Activated T-cell treated with anti-CD3 and anti-CD28 coated beads, Interleukin-2, amount 50 U/mL, for 4 hours (primary cell): Measurements from ENCODE around the gene ANO6. TPM values are rescaled to one million over a fixed set of nuclear protein-coding genes. Genes with fewer than 3 reads are reported as not detected.
A peak's percentile ranks its signal among the peaks of the same experiment; 100 is the strongest.
"Not testable (repeated sequence)": the region's sequence is repeated elsewhere in the genome, so short reads cannot be mapped to it uniquely, and the experiment has no call there.

Experiments
- ATAC-seq, 2 donors: fragments of 200-7000 bp; cut with Tn5 transposase; one replicate each; pipeline ENCODE4 v1.10.0; 2021
- DNase-seq: peaks from one replicate; pipeline ENCODE4 v3.0.0-alpha.2; 2020
- H3K27me3 Mint-ChIP-seq: one replicate; pipeline ENCODE4 v1.8.0; 2021; ENCODE audit warnings: low read depth, mixed read lengths
- H3K36me3 Mint-ChIP-seq: one replicate; pipeline ENCODE4 v1.8.0; 2022; ENCODE audit warnings: mixed read lengths; ENCODE audit not compliant: insufficient read depth
- H3K4me1 Mint-ChIP-seq: one replicate; pipeline ENCODE4 v1.8.0; 2021; ENCODE audit warnings: low read depth, mixed read lengths
- H3K4me3 Mint-ChIP-seq: one replicate; pipeline ENCODE4 v1.8.0; 2021; ENCODE audit warnings: mild to moderate bottlenecking, moderate library complexity, mixed read lengths
- H3K9me3 Mint-ChIP-seq: one replicate; pipeline ENCODE4 v1.8.0; 2021; ENCODE audit warnings: mixed read lengths
- total RNA-seq, 3 donors: library from RNA; stranded (reverse); gene quantifications; one replicate each; pipeline ENCODE4 v1.2.1, GENCODE V29; 2021

The ANO6 gene
- total RNA-seq, 3 donors from 2014 or later = 13.6 to 18.5 (median 16.3) TPM

DNA sequence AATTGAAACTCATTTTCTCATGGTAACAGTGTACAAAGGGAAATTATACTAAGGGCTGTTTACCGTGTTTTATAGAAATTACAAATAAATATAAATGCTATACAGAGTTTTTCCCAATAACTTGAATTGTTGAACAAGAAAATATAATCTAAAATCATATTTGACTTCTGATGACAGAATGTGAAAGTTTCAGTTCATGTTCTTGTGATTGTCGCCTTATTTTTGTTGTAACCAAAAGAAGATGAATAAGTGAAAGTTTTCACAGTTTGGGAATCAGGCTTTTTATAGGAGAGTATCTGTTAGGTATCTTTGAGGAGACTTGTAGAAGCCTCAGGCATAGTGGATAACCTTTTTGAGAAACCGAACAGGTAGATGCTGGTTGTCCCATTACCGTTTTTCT lies 28.1 kb downstream of the ANO6 start:
- Mint-ChIP-seq H3K4me1 (peaks cover 36% of the 10 kb centered on the region), H3K27me3 (no peaks in the 10 kb centered on the region), H3K4me3 (no peak overlapping the region), H3K9me3 (no peaks in the 10 kb centered on the region), H3K36me3 (no peaks in the 10 kb centered on the region)
- ATAC-seq = no peak
- no peak for DNase-seq

DNA sequence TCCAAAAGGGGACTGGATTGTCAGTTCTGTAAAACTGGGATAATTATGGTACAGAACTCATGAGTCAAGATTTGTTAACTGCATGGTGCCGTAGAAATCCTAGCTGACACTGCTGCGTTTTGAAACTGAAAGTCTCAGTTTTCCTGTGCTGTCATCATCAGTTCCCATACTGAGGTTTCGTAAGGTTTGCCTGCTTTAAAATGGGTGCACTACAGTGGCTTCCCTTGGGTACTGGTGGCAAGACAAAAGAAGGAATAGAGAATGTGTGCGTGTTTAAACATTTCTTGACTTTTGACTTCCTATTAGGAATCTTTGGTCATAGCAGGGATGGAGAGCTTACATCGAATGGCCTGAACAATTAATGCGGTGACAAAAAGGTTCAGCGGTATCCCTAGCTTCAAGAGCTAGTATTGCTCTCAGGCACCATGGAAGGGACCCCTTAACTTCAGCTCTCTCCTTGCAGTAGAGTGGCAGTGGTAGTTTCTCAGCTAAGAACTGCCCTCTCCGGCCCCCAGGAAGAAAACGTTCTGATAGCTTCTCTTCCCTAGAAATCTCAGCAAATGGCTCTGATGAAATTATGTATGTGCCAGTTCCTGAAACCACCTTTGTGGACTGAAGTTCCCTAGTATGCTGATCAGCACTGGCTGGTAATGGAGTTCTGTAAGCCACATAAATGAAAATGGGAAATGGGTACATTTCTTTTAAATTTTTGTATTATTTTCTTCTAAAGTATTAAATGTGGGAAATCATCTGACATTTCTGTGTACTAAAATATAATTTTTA lies 28.9 kb downstream of the ANO6 start:
- no peaks in the 10 kb centered on the region for H3K9me3 Mint-ChIP-seq
- H3K4me3 Mint-ChIP-seq = peak overlapping the region; percentile 27
- no peak for DNase-seq
- ATAC-seq = peak in 1 of 2 donors; percentile 75
- peaks cover 31% of the 10 kb centered on the region for H3K4me1 Mint-ChIP-seq
- no peaks in the 10 kb centered on the region for H3K27me3 Mint-ChIP-seq
- H3K36me3 Mint-ChIP-seq = no peaks in the 10 kb centered on the region

DNA sequence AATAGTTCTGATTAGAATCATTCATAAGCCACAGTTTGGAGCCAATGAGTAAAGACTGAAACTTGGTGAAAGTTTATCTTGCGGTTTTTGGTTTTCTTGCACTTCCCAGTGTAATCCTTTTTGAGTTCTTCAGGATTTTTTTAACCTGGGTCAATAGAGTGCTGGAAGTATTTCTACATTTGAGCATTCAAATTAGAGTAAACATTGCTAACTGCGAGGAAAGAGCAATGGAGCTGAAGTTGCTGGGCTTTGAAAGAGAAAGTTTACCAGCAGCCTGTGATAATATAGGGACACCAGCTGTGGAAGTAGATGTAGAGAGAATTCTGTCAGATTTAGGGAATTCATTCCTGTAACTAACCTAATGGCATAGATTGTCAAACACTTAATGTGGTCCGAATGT lies 30.3 kb downstream of the ANO6 start:
- no peak overlapping the region for H3K4me3 Mint-ChIP-seq
- no peaks in the 10 kb centered on the region for H3K36me3 Mint-ChIP-seq
- H3K27me3 Mint-ChIP-seq = no peaks in the 10 kb centered on the region
- ATAC-seq (no peak), DNase-seq (no peak)
- H3K9me3 Mint-ChIP-seq = no peaks in the 10 kb centered on the region
- H3K4me1 Mint-ChIP-seq = peaks cover 26% of the 10 kb centered on the region

DNA sequence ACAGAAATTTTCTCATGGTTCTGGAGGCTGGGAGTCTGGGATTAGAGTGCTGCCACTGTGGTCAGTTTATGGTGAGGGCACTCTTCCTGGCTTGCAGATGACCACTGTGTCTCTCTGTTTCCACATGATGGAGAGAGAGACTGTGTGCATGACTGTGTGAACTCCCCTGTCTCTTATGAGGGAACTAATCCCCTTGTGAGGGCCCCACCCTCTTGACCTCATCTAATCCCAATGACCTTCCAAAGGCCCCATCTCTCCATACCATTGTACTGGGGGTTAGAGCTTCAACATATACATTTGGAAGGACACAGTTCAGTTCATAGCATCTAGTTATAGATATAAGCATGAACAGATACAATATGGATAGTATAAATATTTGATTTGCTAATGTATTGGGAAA lies 31.7 kb downstream of the ANO6 start:
- Mint-ChIP-seq H3K27me3 (no peaks in the 10 kb centered on the region), H3K36me3 (no peaks in the 10 kb centered on the region), H3K4me3 (no peak overlapping the region), H3K4me1 (peaks cover 26% of the 10 kb centered on the region), H3K9me3 (no peaks in the 10 kb centered on the region)
- ATAC-seq (no peak), DNase-seq (no peak)

DNA sequence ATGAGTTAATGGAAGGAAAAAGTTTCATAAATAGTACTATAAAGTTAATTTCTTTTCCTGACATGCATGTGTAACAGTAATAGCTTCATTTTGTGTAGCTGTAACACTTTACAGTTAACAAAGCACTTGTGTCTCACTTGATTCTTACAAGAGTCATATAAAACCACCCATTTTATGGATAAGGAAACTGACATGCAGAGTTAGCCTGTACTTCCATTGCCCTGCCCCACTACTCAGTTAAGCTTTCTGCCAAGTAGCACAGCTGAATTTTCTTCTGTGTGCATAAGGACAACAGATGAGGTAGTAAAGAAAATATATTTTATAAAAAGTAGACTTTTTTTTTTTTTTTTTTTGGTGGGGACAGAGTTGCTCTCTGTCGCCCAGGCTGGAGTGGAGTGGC lies 32.2 kb downstream of the ANO6 start:
- DNase-seq = no peak
- no peak for ATAC-seq
- H3K9me3 Mint-ChIP-seq = no peaks in the 10 kb centered on the region
- H3K36me3 Mint-ChIP-seq = no peaks in the 10 kb centered on the region
- H3K4me1 Mint-ChIP-seq = peaks cover 26% of the 10 kb centered on the region
- H3K27me3 Mint-ChIP-seq = no peaks in the 10 kb centered on the region
- H3K4me3 Mint-ChIP-seq = no peak overlapping the region

DNA sequence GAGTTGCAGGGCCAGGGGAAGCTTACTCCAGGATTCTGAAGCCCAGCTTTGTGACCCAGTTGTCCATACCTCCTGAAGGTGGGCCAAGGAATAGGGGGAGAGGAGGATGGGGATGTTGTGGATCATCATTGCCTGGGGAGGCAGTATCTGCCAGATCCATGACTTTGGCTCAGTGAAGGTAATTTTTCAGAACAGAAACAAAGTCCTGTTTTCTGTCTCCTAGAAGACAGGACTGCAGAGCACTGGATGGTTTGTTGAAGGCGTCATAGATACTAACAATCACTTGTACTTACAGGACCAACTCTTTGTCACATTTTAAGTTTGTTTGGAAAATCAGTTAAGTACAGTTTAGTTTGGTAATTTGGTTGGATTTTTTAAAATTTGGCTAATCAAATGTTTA lies 38.4 kb downstream of the ANO6 start:
- no peak overlapping the region for H3K4me3 Mint-ChIP-seq
- H3K4me1 Mint-ChIP-seq = peaks cover 23% of the 10 kb centered on the region
- ATAC-seq (no peak), DNase-seq (no peak)
- peaks cover 7% of the 10 kb centered on the region for H3K36me3 Mint-ChIP-seq
- H3K9me3 Mint-ChIP-seq = no peaks in the 10 kb centered on the region
- no peaks in the 10 kb centered on the region for H3K27me3 Mint-ChIP-seq

DNA sequence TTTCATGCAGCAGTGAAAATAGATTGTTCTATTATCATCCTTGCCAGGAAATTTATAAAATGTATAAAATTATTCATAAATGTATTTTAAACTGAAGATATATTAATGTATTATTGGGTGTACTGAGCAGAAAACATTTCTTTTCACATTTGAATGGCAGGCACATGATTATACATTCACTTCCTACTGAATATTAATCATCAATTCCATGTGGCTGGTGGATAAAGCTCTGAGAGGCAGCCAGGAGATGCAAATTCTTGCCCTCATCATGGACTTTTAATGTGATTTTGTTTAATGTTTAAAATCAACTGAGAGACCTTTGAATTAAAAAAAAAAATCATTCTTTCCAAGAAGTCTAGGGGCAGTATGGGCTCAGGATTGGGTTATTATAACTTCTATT lies 40.8 kb downstream of the ANO6 start:
- peaks cover 15% of the 10 kb centered on the region for H3K36me3 Mint-ChIP-seq

DNA sequence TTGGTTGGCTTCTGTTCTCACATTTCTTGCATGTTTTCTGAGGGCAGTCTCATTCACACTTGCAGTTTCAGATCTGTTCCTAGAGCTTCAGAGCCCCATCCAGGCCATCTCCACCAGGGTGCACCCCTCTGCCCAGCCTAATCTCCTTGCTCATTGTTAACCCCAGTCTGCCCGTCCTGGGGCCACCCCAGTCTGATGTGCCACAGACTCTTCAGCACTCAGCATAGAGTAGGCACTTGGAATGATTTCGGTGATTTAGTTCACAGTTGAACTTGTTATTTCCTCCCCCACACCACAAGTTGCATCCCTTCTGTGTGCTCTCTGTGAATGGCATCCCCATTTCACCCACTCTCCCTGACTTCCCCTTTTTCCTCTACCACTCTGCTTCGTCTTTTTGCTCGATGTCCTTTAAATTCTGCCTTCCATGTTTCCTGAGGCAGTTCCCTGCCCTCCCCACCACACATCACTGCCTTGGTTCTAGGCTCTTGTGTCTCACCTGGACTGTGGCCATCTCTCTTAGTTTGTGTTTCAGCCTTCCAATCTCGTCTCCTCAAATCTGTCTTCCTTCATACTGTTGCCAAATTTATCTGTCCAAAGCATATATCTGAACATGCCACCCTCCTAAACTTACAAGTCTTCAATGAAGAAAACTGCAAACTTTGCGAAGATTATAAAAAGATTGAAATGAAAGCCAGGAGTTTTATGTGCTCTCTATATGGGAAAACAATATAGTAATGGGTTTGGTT lies 41.5 kb downstream of the ANO6 start:
- no peaks in the 10 kb centered on the region for H3K9me3 Mint-ChIP-seq
- peaks cover 33% of the 10 kb centered on the region for H3K4me1 Mint-ChIP-seq
- no peaks in the 10 kb centered on the region for H3K27me3 Mint-ChIP-seq
- no peak overlapping the region for H3K4me3 Mint-ChIP-seq
- H3K36me3 Mint-ChIP-seq = peaks cover 19% of the 10 kb centered on the region
- no peak for ATAC-seq
- no peak for DNase-seq

More for the DNA sequence above, 40.8 kb downstream of the ANO6 start:
- no peaks in the 10 kb centered on the region for H3K9me3 Mint-ChIP-seq
- ATAC-seq (no peak), DNase-seq (no peak)
- H3K4me1 Mint-ChIP-seq = peaks cover 33% of the 10 kb centered on the region
- no peak overlapping the region for H3K4me3 Mint-ChIP-seq
- H3K27me3 Mint-ChIP-seq = no peaks in the 10 kb centered on the region

DNA sequence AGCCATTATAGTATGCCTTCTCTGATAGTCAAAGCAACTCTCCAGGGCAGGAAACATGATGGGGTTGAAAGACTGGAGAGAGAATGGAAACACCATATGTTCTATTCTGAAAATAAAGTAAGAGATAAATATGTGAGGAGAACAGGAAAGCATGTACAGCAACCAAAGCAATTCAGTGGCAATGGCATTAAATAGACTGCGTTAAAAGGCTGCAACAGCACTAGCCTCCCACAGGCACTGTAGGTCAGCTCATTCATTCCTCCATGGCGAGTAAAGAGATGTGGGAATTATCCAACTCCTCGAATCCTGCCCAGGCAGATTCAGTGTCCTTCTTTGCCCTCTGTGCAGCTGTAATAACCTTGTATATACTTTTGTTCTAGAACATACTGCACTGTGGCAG lies 43.8 kb downstream of the ANO6 start:
- ATAC-seq = no peak
- Mint-ChIP-seq H3K4me3 (no peak overlapping the region), H3K36me3 (peaks cover 24% of the 10 kb centered on the region), H3K9me3 (no peaks in the 10 kb centered on the region), H3K4me1 (peaks cover 34% of the 10 kb centered on the region), H3K27me3 (no peaks in the 10 kb centered on the region)
- DNase-seq = no peak

DNA sequence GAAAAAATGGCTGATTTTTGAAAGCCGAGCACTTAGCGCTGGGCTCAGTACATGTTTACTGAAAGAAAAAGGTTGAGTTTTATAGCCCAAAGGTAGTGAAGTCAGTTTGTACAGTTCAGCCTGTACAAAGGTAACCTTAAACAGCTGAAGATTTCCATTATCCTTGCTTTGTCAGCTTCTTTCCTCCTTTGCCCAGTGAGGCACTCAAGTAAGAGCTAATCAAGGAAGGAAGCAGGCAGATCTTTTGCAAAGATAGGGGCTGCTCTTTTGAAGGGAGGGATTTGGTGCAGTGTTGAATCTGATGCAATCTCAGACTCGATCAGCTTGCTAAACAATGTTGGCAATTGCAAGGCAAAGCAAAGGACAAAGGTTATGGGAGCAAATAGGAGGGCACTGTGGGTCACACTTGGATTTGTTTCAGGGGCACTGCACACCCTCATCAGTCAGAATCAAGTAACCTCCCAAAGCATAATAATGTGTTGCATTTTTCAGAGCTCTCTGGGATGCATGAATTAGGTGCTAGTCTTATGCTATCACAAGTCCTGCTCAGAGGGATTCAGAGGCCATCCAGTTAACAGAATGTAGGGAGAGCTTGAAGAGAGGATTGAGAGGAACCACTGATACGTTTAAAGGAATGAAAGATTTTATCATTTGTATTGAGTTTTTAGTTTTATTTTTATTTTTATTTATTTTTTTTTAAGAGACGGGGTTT lies 44.4 kb downstream of the ANO6 start:
- Mint-ChIP-seq H3K27me3 (no peaks in the 10 kb centered on the region), H3K36me3 (peaks cover 24% of the 10 kb centered on the region), H3K4me1 (peaks cover 34% of the 10 kb centered on the region), H3K9me3 (no peaks in the 10 kb centered on the region), H3K4me3 (no peak overlapping the region)
- ATAC-seq = no peak
- DNase-seq = no peak

DNA sequence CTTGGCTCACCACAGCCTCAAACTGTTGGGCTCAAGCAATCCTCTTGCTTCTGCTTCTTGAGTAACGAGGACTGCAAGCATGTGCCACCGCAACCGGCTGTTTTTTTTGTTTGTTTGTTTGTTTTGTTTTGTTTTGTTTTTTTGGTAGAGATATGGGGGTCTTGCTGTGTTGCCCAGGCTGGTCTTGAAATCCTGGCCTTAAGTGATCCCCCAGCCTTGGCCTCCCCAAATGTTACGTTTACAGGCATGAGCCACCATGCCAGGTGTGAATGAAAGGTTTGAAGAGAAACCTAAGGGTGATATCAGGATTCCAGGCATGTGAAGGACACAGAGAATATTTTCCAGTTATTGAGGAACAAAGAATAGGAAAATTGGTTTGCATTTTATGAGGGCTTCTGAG lies 45.0 kb downstream of the ANO6 start:
- Mint-ChIP-seq H3K27me3 (no peaks in the 10 kb centered on the region), H3K4me1 (peaks cover 34% of the 10 kb centered on the region), H3K4me3 (no peak overlapping the region), H3K36me3 (peaks cover 24% of the 10 kb centered on the region), H3K9me3 (no peaks in the 10 kb centered on the region)
- ATAC-seq (no peak), DNase-seq (no peak)

DNA sequence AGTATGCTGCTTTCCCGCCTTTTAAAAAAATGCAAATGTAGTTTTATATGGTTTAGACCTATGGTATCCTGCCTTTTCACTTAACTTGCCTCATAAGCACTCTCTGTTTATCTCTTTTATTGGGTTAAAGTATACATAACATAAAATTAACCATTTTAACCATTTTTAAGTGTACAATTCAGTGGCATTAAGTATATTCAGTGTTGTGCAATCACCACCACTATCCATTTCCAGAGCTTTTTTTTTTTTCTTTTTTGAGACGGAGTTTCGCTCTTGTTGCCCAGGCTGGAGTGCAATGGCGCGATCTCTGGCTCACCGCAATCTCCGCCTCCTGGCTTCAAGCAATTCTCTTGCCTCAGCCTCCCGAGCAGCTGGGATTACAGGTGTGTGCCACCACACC lies 46.3 kb downstream of the ANO6 start:
- H3K36me3 Mint-ChIP-seq = peaks cover 24% of the 10 kb centered on the region
- peaks cover 31% of the 10 kb centered on the region for H3K4me1 Mint-ChIP-seq
- H3K9me3 Mint-ChIP-seq, H3K27me3 Mint-ChIP-seq, H3K4me3 Mint-ChIP-seq, ATAC-seq, DNase-seq: not testable (repeated sequence)

DNA sequence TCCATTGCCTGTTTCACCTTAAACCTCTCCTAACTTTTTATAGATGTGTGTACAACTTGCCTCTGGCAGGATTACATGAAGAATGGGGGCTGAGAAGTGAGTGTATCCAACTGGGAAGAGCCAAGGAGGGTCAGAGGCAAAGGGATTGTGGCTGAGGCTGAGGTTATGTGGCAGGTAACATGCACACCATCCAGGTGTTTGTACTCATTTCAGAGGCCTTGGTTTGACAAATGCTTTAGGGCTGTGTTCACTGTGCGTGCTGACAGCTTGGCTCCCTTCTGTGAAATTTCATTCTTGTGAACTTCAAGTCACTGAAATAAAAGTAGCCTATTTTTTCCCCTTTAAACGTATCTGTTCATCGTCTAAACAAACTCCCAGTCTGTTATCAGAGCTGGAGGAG lies 47.7 kb downstream of the ANO6 start:
- Mint-ChIP-seq H3K9me3 (no peaks in the 10 kb centered on the region), H3K36me3 (peaks cover 21% of the 10 kb centered on the region), H3K4me1 (peaks cover 26% of the 10 kb centered on the region), H3K4me3 (no peak overlapping the region), H3K27me3 (no peaks in the 10 kb centered on the region)
- ATAC-seq = no peak
- no peak for DNase-seq

DNA sequence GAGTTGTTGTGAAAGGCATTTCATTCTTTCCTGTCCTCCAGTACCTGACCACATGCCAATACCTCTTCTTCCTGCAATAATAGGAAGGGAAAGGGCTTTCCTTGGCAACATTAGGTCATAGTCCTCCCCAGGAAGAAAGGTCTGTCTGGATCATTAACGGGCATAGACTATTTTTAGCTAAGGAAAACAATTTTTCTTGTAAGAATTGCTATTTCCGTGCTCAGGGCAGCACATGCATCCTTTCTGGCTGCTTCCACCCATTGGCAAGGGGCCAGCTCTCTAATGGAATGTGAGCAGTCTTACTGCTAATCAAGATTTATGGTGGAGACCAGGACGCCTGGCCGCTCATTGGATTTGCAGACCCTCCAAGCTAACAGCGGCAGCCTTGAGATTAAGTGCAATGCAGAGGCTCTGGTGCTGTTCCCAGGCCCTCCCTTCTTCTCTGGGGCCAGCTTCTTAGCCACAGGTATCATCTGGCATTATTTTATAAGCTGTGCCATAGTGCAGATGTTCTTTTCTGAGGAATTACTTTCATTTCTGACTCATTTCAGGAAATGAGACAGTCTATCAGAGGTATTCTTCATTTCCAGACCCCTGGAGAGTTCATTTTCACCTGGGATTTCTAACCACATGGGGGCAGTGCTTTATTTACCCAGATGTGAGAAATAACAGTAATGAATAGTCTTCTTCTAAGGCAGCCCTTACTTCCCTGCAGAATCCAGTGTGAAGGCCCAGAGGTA lies 52.9 kb downstream of the ANO6 start:
- DNase-seq (no peak), ATAC-seq (no peak)
- Mint-ChIP-seq H3K4me3 (no peak overlapping the region), H3K4me1 (peaks cover 12% of the 10 kb centered on the region), H3K36me3 (peaks cover 5% of the 10 kb centered on the region), H3K9me3 (no peaks in the 10 kb centered on the region), H3K27me3 (no peaks in the 10 kb centered on the region)
